Right atrium auricular region (tissue), 2 donors: ENCODE data around the gene SKIDA1. TPM values are rescaled to one million over a fixed set of nuclear protein-coding genes. Genes with fewer than 3 reads are reported as not detected.
"Not testable (repeated sequence)": the region's sequence is repeated elsewhere in the genome, so short reads cannot be mapped to it uniquely, and the experiment has no call there.

Experiments
- DNase-seq: peaks from one replicate; pipeline ENCODE4 v3.0.0-alpha.2; 2019; ENCODE audit warnings: low spot score
- H3K27ac ChIP-seq, 2 donors: fragments of 200-600 bp; sonication (generic); 1 replicate in 1 of 2; 2 replicates in 1 of 2; pipeline ENCODE4 v1.5.1; 2016 to 2019
- H3K27me3 ChIP-seq, 2 donors: fragments of 200-600 bp; sonication (generic); one replicate each; pipeline versions ENCODE4 v1.5.1 to v1.6.0; 2017 to 2019
- H3K36me3 ChIP-seq: fragments of 200-600 bp; sonication (generic); one replicate; pipeline ENCODE4 v1.5.1; 2016
- H3K4me1 ChIP-seq, 2 donors: fragments of 200-600 bp; sonication (generic); one replicate each; pipeline versions ENCODE4 v1.5.1 to v1.6.0; 2017 to 2019
- H3K4me3 ChIP-seq, 2 donors: fragments of 200-600 bp; sonication (generic); 1 replicate in 1 of 2; 2 replicates in 1 of 2; pipeline ENCODE4 v1.5.1; 2017 to 2019; ENCODE audit warnings: mild to moderate bottlenecking in 1 of 2, moderate library complexity in 1 of 2
- H3K9me3 ChIP-seq, 2 donors: fragments of 200-600 bp; sonication (generic); one replicate each; pipeline ENCODE4 v1.5.1; 2019
- total RNA-seq, 2 donors: library from RNA; depleted of rRNA; stranded (reverse); fragments of >200 nt; gene quantifications; one replicate each; pipeline ENCODE4 v1.1.0, GENCODE V29; 2016
- TF ChIP-seq, protein P1 (sequence below), 2 donors: fragments of 200-600 bp; sonication (generic); IDR thresholded peaks; one replicate each; pipeline ENCODE4 v1.5.1; 2019; ENCODE audit warnings: antibody characterized with exemption in 2 of 2

SKIDA1 gene
- total RNA-seq = 1 to 10 TPM; 2.1 to 2.6 TPM

DNA sequence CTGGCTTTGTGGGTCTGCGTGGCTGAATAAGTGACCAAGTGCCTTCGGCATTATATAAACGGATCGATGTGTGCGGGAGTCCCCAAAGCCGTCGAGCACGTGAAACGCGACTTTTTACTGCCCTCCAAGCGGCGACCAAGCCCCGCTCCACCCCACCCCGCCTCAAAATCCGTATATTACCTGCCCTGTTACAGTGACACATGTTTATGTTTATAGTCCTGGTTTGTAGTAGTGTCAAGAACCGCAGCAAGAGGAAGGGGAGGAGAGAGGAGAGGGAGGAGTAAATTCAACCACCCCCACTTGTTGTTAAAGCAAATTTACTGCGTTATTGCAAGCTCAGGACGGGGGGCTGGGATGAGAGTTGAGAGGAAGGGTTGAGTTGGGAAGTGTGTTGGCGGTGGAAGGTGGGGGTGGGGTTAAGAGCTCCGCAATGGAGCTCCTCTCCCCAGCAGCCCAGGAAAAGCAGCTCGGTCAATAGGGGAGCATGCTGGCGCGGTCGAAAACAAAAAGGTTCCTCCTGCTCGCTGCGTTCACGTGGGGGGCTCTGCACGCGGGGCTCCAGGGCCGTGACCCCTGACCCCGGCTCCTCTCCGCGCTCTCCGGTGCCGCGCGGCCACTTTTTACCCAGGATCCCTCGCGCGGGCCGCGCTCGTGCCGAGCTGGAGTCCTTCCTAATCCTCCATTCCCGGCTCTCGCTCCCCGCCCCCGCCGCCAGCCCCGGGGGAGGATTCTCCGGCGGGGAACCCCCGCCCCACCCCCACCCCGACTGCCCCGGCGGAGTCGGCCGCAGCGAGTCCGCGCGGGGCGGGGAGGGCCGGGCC, at the start of gene SKIDA1:
TSS of gene SKIDA1 (minus strand) at position 316 of the 821 bp plus-strand sequence. CDS start 7,860 bp downstream, outside the sequence.
- TF ChIP-seq, protein P1, sequence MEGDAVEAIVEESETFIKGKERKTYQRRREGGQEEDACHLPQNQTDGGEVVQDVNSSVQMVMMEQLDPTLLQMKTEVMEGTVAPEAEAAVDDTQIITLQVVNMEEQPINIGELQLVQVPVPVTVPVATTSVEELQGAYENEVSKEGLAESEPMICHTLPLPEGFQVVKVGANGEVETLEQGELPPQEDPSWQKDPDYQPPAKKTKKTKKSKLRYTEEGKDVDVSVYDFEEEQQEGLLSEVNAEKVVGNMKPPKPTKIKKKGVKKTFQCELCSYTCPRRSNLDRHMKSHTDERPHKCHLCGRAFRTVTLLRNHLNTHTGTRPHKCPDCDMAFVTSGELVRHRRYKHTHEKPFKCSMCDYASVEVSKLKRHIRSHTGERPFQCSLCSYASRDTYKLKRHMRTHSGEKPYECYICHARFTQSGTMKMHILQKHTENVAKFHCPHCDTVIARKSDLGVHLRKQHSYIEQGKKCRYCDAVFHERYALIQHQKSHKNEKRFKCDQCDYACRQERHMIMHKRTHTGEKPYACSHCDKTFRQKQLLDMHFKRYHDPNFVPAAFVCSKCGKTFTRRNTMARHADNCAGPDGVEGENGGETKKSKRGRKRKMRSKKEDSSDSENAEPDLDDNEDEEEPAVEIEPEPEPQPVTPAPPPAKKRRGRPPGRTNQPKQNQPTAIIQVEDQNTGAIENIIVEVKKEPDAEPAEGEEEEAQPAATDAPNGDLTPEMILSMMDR (IDR thresholded peaks at IDR 0.05) = no peak
- H3K9me3 ChIP-seq = no peaks in the 10 kb centered on the region
- peak; percentile 88 for DNase-seq

DNA sequence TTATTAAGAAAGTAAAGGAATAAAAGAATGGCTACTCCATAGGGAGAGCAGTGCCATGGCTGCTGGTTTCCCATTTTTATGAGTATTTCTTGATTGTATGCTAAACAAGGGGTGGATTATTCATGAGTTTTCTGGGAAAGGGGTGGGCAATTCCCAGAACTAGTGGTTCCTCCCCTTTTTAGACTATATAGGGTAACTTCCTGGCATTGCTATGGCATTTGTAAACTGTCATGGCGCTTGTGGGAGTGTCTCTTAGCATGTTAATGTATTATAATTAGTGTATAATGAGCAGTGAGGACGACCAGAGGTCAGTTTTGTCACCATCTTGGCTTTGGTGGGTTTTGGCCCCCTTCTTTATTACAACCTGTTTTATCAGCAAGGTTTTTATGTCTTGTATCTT, 49.0 kb upstream of the SKIDA1 start:
- not testable (repeated sequence) for H3K4me3 ChIP-seq, H3K9me3 ChIP-seq, H3K27ac ChIP-seq, H3K36me3 ChIP-seq, H3K27me3 ChIP-seq, DNase-seq
- H3K4me1 ChIP-seq = peaks cover 0 to 40% of the 10 kb centered on the region in 2 donors

More for the DNA sequence above, at the start of gene SKIDA1:
- no peaks in the 10 kb centered on the region for H3K36me3 ChIP-seq
- peak within 1 kb of the TSS; percentile 60 to 79 for H3K4me3 ChIP-seq
- peaks cover 0 to 19% of the 10 kb centered on the region in 2 donors for H3K4me1 ChIP-seq
- H3K27me3 ChIP-seq = no peaks in the 10 kb centered on the region
- H3K27ac ChIP-seq = peak within 1 kb of the TSS; percentile 98

DNA sequence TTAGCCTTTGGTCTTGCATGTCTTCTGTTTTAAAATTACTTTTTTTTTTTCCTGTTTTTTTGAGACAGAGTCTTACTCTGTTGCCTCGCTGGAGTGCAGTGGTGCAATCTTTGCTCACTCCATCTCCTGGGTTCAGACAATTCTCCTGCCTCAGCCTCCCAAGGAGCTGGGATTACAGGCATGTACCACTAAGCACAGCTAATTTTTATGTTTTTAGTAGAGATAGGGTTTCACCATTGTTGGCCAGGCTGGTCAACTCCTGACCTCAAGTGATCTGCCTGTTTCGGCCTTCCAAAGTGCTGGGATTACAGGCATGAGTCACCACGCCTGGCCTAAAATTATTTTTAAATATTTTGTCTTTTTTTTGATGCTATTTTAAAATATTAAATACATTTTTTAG, 47.1 kb upstream of the SKIDA1 start:
- H3K36me3 ChIP-seq = no peaks in the 10 kb centered on the region

DNA sequence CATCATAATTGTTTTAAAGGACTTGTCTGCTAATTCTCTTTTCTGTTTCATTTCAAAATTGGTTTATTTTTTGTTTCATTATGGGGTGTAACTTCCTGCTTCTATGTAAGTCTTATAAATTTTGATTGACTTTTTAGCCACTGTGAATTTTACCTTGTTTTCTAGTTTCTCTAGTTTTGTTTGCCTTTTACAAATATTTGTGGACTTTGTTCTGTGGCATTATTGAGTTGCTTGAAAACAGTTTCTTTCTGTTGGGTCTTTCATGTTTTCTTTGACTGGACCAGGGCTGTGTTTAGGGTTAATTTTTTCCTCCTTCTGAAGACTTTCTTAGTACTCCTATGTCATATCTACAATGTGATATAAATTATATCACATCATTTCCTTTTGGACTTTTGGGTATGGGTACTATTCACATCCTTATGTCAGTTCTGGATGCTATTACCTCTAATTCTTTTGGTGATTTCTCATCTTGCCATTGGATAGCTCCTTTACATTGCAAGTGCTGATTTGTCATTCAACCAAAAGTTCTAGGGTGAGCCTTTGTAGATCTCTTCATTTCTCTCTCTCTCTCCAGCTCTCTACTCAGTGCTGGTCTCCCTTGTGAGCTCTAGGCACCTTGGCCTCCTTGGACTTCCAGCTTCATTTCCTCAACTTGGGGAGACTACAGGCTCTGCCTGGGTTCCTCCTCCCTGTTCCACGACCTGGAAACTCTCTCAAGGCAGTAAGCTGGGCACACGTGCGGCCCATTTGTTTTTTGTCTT, 45.5 kb upstream of the SKIDA1 start:
- peaks cover 0 to 40% of the 10 kb centered on the region in 2 donors for H3K4me1 ChIP-seq
- H3K4me3 ChIP-seq = no peak overlapping the region
- TF ChIP-seq, protein P1 (IDR thresholded peaks at IDR 0.05) = no peak
- DNase-seq = no peak
- no peak overlapping the region for H3K27ac ChIP-seq
- no peaks in the 10 kb centered on the region for H3K9me3 ChIP-seq
- peaks cover 3% of the 10 kb centered on the region for H3K36me3 ChIP-seq
- H3K27me3 ChIP-seq = no peaks in the 10 kb centered on the region

More for the DNA sequence above, 47.1 kb upstream of the SKIDA1 start:
- Histone ChIP-seq H3K4me3 (no peak overlapping the region), H3K27ac (peak overlapping the region in 1 of 2 donors; percentile 11), H3K4me1 (peaks cover 0 to 40% of the 10 kb centered on the region in 2 donors), H3K27me3 (no peaks in the 10 kb centered on the region), H3K9me3 (no peaks in the 10 kb centered on the region)
- TF ChIP-seq, protein P1 (IDR thresholded peaks at IDR 0.05) = no peak
- peak; percentile 60 for DNase-seq

DNA sequence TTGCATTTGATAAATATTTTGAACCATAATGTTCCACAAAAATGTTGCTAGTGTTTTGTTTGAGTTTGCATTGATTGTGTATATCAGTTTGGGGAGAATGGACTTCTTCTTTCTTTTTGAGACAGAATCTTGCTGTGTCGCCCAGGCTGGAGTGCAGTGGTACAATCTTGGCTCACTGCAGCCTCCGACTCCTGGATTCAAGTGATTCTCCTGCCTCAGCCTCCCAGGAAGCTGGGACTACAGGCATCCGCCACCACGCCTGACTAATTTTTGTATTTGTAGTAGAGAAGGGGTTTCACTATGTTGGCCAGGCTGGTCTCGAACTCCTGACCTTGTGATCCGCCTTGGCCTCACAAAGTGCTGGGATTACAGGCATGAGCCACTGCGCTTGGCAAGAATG, 33.5 kb upstream of the SKIDA1 start:
- H3K4me1 ChIP-seq, H3K4me3 ChIP-seq, H3K9me3 ChIP-seq, DNase-seq, H3K27me3 ChIP-seq, H3K27ac ChIP-seq: not testable (repeated sequence)
- peaks cover 36% of the 10 kb centered on the region for H3K36me3 ChIP-seq

DNA sequence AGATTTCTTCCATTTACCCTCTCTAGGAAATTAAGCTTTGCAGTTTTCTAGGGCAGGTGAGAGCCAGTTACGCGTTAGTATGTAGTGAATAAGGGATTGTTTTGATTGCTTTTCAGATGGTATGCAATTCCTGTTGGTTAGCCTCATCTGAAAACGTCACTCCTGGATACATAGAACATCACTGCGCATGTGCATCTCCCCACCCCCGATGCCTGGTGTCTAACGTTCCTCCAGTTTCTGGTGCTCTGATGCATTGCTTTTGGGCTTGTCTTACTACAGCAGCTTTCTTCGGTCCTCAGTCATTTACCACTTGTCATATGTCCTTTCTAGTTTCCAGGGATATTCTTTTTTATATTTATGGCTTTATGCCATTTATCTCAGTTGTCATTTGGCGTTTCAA, 31.0 kb upstream of the SKIDA1 start:
- no peak for DNase-seq
- H3K4me1 ChIP-seq = peaks cover 0 to 4% of the 10 kb centered on the region in 2 donors
- TF ChIP-seq, protein P1 (IDR thresholded peaks at IDR 0.05) = no peak
- H3K27me3 ChIP-seq = no peaks in the 10 kb centered on the region
- H3K9me3 ChIP-seq = no peaks in the 10 kb centered on the region
- peaks cover 49% of the 10 kb centered on the region for H3K36me3 ChIP-seq
- H3K4me3 ChIP-seq = no peak overlapping the region
- no peak overlapping the region for H3K27ac ChIP-seq
